Measurements from ENCODE around the gene ZMYND19.

ZMYND19 gene

DNA sequence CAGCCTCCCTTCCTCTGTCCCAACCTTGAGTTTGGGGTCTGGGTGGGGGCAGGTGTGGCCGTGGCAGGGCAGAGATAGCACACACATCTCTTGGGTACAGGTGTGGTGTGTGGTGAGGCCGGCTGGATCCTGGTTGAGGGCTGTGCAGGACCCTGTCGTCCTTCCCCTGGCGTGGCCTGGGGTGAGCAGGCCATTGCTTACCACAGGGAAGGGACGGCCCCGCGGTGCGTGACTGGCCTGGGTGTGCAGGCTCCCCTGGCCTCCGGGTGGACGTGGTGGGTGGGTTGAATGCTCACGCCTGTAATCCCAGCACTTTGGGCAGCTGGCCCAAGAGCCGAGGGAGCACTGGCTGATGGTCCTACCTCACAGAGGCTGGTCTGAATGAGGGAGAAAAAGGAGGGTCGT, 16.4 kb upstream of the ZMYND19 start:
- TF ChIP-seq, protein P1, sequence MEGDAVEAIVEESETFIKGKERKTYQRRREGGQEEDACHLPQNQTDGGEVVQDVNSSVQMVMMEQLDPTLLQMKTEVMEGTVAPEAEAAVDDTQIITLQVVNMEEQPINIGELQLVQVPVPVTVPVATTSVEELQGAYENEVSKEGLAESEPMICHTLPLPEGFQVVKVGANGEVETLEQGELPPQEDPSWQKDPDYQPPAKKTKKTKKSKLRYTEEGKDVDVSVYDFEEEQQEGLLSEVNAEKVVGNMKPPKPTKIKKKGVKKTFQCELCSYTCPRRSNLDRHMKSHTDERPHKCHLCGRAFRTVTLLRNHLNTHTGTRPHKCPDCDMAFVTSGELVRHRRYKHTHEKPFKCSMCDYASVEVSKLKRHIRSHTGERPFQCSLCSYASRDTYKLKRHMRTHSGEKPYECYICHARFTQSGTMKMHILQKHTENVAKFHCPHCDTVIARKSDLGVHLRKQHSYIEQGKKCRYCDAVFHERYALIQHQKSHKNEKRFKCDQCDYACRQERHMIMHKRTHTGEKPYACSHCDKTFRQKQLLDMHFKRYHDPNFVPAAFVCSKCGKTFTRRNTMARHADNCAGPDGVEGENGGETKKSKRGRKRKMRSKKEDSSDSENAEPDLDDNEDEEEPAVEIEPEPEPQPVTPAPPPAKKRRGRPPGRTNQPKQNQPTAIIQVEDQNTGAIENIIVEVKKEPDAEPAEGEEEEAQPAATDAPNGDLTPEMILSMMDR (IDR thresholded peaks at IDR 0.05; ENCODE audit: low read depth, low read length, missing control alignments), result no peak
- H3K4me3 ChIP-seq (ENCODE audit: low read depth, low read length), result peak overlapping the region; percentile 85
- DNase-seq (ENCODE audit: low read depth), result no peak

DNA sequence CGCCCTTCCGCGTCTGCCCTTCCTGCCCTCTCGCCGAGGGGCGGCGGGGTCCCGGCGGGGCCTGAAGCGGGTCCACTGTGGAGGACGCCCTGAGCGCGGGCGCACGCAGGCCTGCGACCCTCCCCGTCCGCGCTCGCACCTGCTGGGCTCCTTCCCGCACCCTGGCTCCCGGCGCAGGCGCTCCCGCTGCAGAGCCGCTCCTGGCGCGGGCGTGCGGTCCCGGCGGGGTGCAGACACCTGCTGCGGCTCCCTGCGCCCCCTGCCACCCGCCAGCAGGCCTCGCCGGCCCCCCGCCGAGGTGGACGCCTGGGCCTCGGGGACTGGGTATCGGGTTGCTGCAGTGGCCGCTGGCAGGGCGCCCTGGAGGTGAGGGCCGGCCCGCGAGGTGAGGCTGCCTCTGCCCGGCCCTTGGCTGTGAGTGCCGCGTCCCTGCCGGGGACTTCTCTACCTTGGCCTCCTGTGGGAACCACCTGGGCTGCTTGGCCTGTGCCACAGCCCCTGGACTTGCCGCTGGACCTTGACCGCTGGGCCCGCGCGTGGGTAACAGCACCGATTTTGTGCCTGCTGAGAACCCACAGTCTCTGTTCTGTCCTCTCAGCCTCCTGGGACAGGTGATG, 15.8 kb upstream of the ZMYND19 start:
- DNase-seq (ENCODE audit: low read depth), result no peak
- TF ChIP-seq, protein P1 (IDR thresholded peaks at IDR 0.05; ENCODE audit: low read depth, low read length, missing control alignments), result no peak
- H3K4me3 ChIP-seq (ENCODE audit: low read depth, low read length), result peak overlapping the region; percentile 85

DNA sequence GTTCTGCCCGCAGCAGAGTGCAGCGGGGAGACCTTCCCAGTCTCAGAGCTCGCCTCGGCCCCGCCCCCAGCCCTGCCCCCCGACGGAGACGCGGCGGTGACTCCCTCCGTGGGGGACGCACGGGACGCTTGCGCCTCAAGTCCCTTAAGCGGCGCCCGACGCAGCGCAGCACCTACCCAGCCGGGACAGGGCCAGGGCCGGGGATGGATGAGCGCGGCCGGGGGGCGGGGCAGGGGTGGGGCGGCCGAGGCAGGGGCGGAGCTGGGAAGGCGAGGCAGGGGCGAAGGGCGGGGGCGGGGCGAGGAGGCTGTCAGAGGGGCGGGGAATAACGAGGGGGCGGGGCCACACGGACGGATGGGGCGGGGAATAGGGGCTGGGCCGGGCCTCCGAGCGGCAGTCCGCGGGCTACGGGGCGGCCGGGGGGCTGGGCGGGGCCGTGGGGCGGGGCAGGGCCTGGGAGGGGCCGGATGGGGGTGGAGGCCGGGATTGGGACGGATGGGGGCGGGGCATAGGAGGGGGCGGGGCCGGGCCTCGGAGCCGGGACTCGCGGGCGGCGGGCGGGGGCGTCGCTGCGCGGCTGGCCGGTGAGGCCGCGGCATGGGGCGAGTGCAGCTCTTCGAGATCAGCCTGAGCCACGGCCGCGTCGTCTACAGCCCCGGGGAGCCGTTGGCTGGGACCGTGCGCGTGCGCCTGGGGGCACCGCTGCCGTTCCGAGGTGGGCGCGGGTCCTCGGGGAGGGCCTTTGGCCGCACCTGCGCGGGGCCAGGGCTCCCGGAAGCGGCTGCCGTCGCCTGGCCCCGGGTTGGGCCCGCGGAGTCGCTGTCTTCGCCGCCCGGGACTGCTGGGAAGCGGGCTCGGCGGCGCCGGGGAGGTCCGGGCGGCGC, 15.1 kb upstream of the ZMYND19 start, which contains the start of gene ARRDC1:
TSS of gene ARRDC1 (plus strand) at position 566 of the 884 bp plus-strand sequence. CDS start at position 598, 32 bp downstream.
- peak; percentile 84 for DNase-seq (ENCODE audit: low read depth)
- peak within 1 kb of the TSS; percentile 85 for H3K4me3 ChIP-seq (ENCODE audit: low read depth, low read length)
- TF ChIP-seq, protein P1 (IDR thresholded peaks at IDR 0.05; ENCODE audit: low read depth, low read length, missing control alignments), result no peak

DNA sequence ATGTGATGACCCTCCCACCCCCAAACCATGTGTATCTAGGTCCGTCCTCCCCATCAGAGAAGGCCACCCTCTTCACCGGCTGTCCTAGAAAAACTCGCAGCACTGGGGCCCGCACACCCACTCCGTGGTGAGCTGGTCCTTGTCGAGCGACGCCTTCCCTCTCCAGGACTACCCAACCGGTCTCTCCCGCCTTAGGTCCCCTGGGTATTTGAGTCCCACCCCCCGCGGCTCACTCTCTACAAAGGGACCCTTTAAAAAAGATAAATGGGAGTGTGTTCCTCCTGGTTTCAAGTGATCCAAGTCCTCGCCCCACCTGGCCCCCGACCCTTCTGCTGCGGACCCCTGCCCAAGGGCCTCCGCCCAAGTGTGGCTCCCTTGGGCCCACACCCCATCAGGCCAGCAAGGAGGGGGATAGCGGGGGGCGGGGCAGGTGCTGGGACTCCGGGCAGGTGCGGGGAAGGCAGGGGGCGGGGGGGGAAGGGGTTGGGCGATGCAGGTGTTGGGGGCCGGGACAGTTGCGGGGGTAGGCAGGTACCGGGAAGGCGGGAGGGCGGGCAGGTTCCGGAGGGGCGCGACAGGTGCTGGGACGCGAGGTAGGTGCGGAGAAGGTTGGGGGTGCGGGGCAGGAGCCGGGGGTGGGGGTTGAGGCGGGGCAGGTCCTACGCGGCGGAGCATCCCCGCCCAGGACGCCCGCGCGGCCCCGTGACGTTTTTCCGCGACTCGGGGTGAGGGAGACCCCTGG, 14.2 kb upstream of the ZMYND19 start:
- peak overlapping the region; percentile 29 for H3K4me3 ChIP-seq (ENCODE audit: low read depth, low read length)
- DNase-seq (ENCODE audit: low read depth), result no peak
- TF ChIP-seq, protein P1 (IDR thresholded peaks at IDR 0.05; ENCODE audit: low read depth, low read length, missing control alignments), result no peak

DNA sequence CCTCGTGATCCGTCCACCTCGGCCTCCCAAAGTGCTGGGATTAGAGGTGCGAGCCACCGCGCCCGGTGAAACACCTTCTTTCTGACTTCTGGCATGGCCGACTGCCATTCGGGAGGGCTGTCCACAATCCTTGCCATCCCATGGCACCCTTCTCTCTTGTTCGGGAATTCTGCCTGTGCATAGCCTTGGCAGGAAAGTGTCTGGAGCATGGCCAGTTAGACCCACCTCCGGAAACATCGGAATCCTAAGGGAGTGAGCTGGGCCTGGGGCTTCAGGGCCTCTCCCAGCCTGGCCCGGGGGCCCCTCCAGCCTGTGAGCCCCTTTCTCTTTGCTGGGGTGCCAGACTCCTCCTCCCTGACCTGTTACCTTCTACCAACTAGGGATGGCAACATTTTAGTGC, 13.6 kb upstream of the ZMYND19 start:
- DNase-seq (ENCODE audit: low read depth), result no peak
- no peak overlapping the region for H3K4me3 ChIP-seq (ENCODE audit: low read depth, low read length)
- TF ChIP-seq, protein P1 (IDR thresholded peaks at IDR 0.05; ENCODE audit: low read depth, low read length, missing control alignments), result no peak

DNA sequence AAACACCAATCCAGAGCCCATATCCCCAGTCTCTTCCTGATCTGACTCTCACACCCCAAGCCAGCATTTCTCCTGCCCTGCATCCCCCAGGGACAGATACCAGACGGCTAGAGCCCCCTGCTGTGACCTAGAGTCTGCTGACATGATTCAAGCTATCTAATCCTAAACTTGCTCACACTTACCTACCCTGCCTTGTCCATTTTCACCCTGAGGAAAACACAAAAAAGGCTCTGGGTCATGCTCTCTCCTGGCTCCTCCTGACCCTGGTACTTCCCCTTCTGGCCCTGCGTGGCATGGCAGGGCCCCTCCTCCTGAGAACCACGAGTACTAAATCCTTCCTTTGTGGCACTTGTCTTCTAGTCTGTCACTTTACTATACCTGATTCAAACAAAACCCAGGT, 12.3 kb upstream of the ZMYND19 start:
- TF ChIP-seq, protein P1 (IDR thresholded peaks at IDR 0.05; ENCODE audit: low read depth, low read length, missing control alignments), result peak; percentile 20

More for the DNA sequence above, 12.3 kb upstream of the ZMYND19 start:
- no peak overlapping the region for H3K4me3 ChIP-seq (ENCODE audit: low read depth, low read length)
- no peak for DNase-seq (ENCODE audit: low read depth)

All from GM12864 (cell line).